Neural progenitor cell (in vitro differentiated cells): ENCODE results near the gene WNK1.

Experiments used
- EZH2 ChIP-seq: fragments of 200-600 bp; sonication (generic); IDR thresholded peaks from 2 replicates; pipeline ENCODE4 v1.6.1; 2017; ENCODE audit warnings: antibody characterized with exemption, mild to moderate bottlenecking, moderate library complexity
- TF ChIP-seq, protein P1 (sequence below): fragments of 200-600 bp; sonication (generic); IDR thresholded peaks from 2 replicates; pipeline ENCODE4 v1.5.1; 2017; ENCODE audit warnings: antibody characterized with exemption, mild to moderate bottlenecking

DNA sequence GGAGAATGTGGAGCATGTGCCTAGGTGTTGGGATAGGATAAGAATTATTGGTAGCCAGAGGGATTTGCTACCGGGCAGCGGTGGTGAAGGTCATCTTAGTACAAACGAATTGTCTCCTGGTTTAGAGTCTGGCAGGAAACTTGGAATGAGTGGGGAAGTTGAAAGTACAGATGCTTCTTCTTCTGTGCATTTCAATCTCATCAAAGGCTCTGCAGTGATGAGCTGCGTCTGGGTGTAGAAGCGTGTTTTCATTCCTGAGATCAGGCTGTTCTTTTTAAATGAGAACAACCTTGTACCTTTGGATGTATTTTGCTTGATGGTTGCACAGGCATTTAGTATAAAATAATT, 2.1 kb downstream of the WNK1 start:
- TF ChIP-seq, protein P1, sequence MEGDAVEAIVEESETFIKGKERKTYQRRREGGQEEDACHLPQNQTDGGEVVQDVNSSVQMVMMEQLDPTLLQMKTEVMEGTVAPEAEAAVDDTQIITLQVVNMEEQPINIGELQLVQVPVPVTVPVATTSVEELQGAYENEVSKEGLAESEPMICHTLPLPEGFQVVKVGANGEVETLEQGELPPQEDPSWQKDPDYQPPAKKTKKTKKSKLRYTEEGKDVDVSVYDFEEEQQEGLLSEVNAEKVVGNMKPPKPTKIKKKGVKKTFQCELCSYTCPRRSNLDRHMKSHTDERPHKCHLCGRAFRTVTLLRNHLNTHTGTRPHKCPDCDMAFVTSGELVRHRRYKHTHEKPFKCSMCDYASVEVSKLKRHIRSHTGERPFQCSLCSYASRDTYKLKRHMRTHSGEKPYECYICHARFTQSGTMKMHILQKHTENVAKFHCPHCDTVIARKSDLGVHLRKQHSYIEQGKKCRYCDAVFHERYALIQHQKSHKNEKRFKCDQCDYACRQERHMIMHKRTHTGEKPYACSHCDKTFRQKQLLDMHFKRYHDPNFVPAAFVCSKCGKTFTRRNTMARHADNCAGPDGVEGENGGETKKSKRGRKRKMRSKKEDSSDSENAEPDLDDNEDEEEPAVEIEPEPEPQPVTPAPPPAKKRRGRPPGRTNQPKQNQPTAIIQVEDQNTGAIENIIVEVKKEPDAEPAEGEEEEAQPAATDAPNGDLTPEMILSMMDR = no peak
- TF ChIP-seq EZH2 = no peak
